ENCODE results near the gene HTR7.

DNA sequence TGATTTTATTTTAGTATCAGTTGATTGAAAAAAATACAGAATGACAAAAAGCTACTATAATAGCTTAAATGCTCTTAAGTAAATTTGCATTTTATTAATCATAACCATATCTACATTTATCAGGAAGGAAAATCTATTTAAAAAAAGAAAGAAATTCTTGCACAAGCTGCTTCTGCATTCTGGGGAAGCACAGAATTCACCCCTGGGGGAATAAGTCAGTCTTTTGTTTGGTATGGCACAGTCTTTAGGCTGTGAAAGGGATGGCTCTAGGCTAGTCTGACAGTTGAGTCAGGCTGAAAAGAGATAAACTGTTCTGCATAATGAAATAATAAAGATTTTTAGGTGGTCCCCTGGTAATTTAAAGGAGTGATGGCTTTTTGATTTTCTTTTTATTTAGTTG, 37.9 kb downstream of the HTR7 start:
- TF ChIP-seq JUND (IDR thresholded peaks at IDR 0.05; ENCODE audit: low read length), result no peak
- TF ChIP-seq, protein P1, sequence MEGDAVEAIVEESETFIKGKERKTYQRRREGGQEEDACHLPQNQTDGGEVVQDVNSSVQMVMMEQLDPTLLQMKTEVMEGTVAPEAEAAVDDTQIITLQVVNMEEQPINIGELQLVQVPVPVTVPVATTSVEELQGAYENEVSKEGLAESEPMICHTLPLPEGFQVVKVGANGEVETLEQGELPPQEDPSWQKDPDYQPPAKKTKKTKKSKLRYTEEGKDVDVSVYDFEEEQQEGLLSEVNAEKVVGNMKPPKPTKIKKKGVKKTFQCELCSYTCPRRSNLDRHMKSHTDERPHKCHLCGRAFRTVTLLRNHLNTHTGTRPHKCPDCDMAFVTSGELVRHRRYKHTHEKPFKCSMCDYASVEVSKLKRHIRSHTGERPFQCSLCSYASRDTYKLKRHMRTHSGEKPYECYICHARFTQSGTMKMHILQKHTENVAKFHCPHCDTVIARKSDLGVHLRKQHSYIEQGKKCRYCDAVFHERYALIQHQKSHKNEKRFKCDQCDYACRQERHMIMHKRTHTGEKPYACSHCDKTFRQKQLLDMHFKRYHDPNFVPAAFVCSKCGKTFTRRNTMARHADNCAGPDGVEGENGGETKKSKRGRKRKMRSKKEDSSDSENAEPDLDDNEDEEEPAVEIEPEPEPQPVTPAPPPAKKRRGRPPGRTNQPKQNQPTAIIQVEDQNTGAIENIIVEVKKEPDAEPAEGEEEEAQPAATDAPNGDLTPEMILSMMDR (IDR thresholded peaks at IDR 0.05; ENCODE audit: control extremely low read depth in 1 of 3, insufficient read depth in 1 of 3, low read depth in 1 of 3, low read length in 3 of 3), result no peak
- TF ChIP-seq KDM4A (IDR thresholded peaks at IDR 0.05; ENCODE audit: low read depth, low read length, severe bottlenecking), result no peak
- TF ChIP-seq POLR2AphosphoS5 (IDR thresholded peaks at IDR 0.05; ENCODE audit: low read depth, low read length), result no peak
- no peak for TF ChIP-seq USF2 (IDR thresholded peaks at IDR 0.05; ENCODE audit: low read length)
- TF ChIP-seq EP300 (IDR thresholded peaks at IDR 0.05; ENCODE audit: borderline replicate concordance in 1 of 2, low read depth in 2 of 2, low read length in 2 of 2), result no peak
- TF ChIP-seq ATF2 (IDR thresholded peaks at IDR 0.05; ENCODE audit: low read length), result no peak
- no peak for TF ChIP-seq RBBP5 (IDR thresholded peaks at IDR 0.05; ENCODE audit: borderline replicate concordance, low read depth, low read length)
- no peak for TF ChIP-seq POLR2A (IDR thresholded peaks at IDR 0.05; ENCODE audit: control extremely low read depth in 1 of 2, low read depth in 2 of 2, low read length in 2 of 2)
- no peak for TF ChIP-seq CBX8 (IDR thresholded peaks at IDR 0.05; ENCODE audit: borderline replicate concordance, low read depth, low read length)
- TF ChIP-seq SIRT6 (IDR thresholded peaks at IDR 0.05; ENCODE audit: low read length), result no peak
- no peak for TF ChIP-seq SP4 (IDR thresholded peaks at IDR 0.05; ENCODE audit: low read length)
- TF ChIP-seq EGR1 (IDR thresholded peaks at IDR 0.05; ENCODE audit: borderline replicate concordance, low read depth, low read length), result no peak
